NCI-H1417 (cell line): ENCODE results near the gene VWA5A.
A peak's percentile ranks its signal among the peaks of the same experiment; 100 is the strongest.
"Not testable (repeated sequence)": the region's sequence is repeated elsewhere in the genome, so short reads cannot be mapped to it uniquely, and the experiment has no call there.

ENCODE experiments used
- DNase-seq, 3 experiments: peaks; one replicate each; lab custom pipeline; 2025; lab: John Stamatoyannopoulos, UW

Gene VWA5A

DNA sequence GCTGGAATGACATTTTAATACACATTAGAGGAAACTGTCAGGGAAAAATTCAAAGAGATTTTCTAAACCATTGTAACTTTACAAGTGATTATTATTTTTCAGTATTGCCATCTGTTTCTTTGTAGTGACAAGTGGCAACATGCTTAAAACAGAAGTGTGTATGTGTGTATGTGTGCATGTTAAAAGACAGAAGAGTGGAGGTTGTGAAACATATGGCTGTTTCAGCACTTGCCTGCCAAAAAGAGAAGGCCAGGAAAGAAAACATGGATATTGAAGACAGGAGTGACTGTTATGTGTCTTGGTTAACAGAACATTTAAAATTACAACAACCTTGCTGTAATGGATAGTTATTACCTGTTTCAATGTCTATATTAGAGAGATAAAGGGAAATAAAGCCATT is 24.3 kb upstream of the VWA5A start:
- no peak for DNase-seq

DNA sequence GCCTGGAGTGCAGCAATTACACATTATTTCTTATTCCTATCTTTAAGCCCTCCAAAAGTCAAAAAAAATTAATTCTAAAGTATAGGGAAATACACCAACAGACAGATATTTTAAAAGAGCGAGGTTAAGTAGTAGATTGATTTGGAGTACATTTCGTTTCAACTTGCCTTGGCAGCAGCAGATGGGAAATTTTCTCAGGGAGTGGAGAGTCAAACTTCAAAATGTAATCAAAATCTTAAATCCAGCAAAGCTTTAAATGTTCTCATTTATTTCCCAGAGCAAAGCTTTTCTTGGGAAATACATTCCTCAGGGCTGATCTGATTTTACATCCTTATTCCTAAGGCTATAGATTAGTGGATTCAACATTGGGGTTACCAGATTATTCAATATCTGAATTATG is 21.9 kb upstream of the VWA5A start:
- no peak for DNase-seq

DNA sequence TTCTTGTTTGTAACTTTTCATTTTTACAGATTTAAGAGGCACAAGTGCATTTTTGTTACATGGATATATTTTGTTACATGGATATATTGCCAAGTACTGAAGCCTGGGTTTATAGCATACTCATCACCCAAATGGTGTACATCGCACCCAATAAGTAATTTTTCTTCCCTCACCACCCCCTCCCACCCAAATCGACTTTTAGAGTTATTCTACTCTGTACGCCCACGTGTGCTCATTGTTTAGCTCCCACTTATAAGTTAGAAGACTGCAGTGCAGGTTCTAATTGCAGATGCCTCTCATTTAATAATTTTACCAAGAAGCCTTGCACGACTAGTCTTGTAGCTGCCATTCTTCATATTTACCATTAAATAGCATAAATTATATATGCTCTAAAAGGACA is 20.5 kb upstream of the VWA5A start:
- no peak for DNase-seq

DNA sequence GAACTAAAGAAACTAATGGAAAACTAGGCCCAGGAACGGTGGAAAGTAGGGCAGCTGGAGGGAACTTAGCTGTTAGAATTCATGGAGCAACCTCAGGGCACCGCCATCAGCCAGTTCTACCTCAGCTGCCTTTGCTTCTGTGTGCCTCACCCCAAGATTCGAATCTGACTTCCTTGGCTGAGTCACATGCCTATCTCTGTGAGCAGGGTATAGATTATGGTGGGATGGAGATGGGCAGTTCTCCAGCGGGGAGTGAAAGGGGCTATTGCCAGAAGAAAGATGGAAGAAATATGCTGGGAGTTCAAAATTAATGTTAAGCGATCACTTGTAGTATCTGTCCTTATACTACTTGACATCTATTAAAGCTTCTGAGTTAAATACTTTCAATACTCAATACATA is 18.9 kb upstream of the VWA5A start:
- DNase-seq = no peak

DNA sequence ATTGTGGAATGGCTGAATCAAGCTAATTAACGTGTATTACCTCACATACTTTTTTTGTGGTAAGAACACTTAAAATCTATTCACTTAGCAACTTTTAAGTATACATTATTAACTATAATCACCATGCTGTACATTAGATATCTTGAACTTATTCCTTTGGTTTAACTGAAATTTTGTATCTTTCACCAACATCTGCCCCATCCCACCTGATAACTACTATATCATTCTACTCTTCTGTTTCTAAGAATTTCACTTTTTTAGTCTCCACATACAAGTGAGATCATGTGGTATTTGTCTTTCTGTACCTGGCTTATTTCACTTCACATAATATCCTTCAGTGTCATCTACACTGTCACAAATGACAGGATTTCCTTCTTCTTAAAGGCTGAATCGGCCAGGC is 17.1 kb upstream of the VWA5A start:
- no peak for DNase-seq

DNA sequence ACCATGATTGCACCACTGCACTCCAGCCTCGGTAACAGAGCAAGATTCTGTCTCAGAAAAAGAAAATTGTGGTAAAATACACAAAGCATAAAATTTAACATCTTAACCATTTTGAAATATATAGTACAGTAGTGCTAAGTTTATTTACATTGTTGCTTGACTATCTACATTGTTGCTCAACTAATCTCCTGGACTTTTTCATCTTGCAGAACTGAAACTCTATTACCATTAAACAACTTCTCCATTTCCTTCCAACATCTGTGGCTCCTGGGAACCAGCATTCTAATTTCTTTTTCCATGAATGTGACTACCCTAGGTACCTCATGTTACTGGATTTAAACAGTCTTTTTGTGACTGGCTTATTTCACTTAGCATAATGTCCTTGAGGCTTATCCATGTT is 13.5 kb upstream of the VWA5A start:
- no peak for DNase-seq

DNA sequence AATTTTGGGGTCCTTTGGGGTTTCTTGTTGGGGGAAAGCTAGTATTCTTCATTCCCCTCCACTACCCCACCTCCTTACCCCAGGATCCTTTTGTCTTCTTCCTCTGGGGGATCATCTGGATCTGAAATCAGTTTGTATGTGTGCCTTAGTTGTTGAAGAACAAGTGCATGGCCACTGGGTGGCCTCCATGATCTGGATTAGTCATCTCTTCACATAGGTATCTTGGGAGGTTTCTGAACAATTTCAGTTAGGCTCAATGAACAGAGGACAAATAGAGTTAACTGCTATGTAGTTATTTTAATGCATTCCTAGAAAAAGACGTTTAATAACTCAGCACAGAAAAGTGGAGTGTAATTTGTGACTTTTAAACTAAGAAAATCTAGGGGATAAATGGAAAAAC is 7.1 kb upstream of the VWA5A start:
- peak in 2 of 3 experiments; percentile 46 to 82 for DNase-seq

DNA sequence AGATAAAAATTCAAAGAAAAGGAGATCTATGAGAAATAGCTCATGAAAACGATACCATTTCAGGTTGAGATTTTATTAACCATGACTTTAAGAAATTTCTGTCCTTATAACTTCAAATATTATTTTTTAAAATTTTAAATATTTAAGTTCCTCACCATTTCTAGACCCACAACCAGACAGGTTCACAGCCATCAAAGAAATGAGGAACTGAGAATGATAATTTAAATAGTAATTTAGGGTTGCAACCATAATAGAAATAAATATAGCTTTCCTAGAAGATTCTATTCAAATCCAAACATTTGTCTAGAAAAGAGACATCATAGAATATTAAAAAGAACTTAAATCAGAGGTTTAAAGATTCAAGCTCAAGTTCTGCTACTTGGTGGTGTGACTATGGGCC is 5.9 kb upstream of the VWA5A start:
- DNase-seq = no peak

DNA sequence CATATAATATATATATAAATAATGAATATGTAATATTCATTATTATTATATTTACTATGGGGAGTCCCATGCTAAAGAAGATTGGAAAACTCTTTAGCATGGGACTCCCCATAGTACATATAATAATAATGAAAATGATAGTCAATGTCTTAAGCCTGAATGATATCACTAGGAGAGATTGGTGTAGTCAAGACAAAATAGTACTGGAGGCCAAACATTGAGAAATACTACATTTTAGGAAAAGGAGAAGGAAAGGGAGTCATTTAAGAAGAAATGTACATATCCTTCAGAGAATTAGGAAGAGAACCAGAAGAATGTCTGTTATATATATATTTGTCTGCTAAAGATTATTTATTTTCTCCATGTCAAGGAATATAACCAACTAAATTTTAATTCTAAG is 5.0 kb upstream of the VWA5A start:
- no peak for DNase-seq

DNA sequence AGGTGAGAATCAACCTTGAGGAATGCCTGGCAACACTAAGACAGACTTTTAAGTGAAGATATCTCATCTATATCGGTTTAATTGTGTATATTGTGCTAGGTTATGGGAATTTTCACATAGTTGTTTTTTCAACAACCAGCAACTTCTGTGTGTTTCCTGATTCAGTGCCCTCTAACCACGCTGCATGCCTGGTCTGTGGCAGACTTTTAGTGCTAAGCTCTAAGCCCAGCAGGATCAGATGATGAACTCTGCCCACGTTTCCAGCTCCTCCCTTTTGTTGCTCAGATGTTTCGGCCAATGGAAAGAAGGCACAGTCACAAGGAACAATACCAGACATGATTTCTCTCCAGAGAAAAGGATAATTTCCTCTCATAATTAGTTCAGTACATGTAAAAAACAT is 1.4 kb upstream of the VWA5A start:
- no peak for DNase-seq

DNA sequence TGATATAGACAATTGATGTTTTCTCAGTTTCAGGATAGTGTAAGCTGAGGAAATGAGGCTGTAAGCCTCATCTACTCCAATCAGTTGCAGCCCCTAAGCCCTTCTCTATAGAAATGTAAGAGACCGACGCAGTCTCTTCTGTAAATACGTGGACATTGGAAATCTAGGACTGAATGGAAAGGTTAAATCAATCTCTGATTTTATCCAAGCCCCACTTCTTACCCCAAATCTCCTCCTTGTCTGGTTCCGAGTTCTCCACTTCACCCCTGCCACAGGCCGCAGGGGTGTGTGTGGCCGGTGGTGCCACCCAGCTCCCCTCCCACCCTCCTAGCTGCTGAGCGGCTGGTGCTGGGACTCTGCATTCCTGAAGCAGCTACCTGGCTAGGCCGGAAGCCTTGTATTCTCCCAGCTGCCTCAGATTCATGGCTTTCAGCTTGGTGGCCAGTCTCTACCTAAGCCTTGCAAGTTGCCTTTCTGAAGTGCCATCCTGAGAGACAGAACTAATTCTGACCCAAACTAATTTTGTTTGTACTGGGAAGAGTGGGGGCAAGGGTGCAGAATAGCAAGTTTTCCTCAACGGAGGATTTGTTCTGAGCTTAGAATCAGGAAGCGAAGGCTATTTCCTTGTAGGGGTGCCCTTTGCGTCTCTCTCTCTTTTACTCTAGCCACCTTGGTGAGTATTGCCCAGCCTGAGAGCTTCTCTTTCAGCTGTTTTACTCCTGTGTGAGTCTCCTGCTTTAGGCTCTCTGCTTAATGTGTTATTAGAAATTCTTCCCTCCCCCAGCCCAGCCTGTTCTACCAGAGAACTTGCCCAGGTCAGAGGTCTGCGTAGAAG is 749 bp downstream of the VWA5A start:
- peak in 2 of 3 experiments; percentile 53 to 71 for DNase-seq

DNA sequence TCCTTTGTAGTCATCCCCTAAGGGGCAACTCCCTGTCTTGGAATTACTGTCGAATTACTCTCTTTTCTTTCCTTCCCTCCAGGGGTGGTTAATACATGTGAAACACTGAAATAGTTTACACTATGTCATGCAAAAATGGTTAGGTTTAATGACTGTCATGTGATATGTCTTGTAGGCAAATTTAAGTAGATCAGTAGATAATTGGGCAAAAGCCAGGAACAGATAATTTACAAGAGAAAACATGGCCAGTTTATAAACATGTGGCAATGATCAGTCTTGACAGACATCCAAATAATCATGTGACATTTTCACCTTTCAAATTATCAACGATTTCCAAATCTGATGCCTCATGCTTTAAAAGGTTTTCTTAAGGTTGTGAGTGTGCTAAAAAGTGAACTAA is 3.9 kb downstream of the VWA5A start:
- no peak for DNase-seq

DNA sequence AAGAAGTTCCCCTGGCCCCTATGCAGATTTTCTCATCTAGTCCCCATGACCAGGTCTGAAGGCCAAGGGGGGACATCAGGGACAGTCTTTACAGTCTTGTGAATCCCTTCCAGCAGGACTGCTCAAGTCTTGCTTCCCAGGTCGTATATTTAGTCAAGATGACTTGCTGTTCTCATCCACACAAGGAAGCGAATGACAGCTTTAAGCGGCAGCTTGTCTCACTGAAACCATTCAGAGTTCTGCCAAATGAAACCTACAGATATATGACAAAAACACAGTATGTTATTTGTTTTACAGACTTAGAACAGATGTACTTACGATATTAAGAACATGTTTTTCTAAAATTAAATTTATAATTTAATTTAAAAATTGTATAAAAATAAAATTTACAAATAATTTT is 5.6 kb downstream of the VWA5A start:
- DNase-seq = no peak

DNA sequence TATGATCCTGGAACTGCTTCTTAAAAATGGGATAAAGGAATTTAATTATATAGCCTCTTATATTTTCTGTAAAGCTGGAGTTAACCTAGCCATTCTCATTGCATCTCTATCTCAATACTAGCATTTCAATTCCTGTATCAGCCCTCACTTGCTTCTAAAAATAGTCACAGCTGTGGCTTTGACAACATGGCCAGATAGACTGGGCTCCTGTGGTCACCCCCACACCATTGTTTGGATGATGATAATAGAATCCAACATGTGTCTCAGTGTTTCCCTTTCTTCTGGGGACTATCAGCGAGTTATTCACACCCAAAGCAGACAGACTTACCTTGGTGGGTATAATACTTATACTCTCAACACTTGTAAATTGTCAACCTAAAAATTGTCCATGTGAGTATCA is 6.9 kb downstream of the VWA5A start:
- no peak for DNase-seq

DNA sequence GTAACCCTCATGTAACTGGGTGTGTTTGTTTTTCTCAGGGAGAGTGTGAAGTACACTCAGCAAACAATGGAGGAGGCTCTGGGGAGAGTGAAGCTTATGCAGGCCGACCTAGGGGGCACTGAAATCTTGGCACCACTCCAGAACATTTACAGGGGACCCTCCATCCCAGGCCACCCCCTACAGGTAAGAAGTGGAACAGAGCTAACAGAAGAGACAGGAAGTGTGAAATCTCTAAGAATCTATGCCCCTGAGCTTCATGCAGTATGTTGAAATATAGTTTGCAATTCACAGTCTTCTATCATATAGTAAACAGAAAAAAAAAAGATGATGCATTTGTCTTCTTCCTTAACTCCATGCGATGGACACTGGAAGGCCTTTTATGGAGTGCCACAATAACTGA is 8.4 kb downstream of the VWA5A start:
- DNase-seq = peak in 2 of 3 experiments; percentile 36 to 76

DNA sequence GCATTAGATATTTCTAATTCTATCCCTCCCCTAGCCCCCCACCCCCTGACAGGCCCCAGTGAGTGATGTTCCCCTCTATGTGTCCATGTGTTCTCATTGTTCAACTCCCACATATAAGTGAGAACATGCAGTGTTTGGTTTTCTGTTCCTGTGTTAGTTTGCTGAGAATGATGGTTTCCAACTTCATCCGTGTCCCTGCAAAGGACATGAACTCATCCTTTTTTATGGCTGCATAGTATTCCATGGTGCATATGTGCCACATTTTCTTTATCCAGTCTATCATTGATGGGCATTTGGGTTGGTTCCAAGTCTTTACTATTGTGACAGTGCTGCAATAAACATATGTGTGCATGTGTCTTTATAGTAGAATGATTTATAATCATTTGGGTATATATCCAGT is 11.9 kb downstream of the VWA5A start:
- not testable (repeated sequence) for DNase-seq

DNA sequence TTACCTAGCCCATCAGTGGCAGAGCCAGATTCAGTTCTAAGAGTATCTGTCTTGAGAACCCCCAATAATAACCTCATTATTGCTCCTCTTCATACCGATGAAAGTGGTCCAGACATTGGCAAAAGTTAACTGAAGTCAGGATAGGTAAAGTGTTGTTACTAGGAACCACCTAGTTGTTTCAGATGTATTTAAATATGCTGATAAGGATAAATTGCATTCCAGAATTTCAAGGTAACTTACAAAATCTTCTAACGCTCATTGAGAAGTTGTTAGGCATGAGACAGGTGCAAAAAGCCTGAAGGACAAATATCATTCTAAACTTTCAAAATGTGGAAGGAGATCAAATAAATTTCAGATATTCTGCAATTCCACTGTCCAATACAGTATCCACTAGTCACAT is 27.8 kb downstream of the VWA5A start:
- DNase-seq = no peak

DNA sequence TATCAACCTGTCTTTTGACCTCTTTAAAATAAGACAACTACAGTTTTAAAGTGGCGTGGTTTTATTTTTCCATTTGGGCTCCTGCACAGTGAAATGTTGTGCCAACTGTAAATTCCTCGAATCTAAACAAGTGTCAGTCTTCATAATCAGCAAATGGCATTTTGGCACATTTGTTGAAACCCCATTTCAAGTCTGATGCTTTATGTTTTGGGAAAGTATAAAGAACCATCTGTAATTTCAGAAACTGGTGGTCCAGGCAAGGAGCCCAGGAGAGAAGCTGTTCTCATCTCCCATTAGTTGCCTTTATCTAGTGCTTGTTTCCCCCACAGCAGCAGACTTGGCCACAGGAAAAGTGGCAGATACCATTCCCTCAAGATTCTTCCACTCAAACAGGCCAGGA is 32.7 kb downstream of the VWA5A start:
- DNase-seq = no peak

DNA sequence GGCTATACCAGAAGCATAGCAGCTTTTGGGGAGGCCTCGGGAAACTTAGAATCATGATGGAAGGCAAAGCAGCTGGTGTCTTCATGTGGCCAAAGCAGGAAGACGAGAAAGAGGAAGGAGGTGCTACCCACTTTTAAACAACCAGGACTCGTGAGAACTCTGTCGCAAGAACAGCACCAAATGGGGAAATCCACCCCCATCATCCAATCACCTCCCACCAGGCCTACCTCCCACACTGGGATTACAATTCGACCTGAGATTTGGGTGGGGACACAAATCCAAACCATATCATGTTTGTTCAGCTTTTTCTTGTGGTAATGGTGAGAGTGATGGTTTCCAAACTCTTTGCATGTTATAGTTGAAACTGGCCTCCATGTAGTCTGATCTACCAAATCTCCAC is 35.4 kb downstream of the VWA5A start:
- DNase-seq = no peak

DNA sequence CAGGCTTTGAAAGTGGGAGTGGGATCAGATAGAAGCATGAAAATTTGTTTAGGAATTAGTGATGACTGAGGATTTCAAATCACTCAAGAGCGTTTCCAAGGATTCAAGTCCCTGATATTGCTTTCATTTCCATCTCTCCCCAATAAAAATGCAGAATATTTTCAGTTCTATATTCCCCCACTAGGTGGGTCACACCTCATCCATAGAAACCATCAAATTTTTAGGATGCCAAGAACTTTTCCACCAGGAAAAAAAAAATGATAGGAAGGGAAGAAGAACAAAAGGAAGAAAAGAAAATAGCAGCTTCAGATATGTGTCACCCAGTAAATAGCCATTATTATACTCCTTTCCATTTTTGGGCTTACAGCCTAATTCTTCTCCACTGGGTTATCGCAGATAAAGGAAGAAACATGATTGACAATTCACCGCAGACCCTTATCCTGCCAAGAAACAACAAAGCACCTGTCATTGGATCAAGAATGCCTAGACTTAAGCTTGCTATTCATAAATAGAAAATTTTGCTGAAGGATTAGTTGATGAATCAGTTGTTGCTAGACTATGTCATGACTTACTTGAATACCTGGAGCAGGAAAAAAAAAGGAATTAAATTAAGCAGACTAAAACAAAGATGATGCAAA is 37.6 kb downstream of the VWA5A start:
- no peak for DNase-seq

DNA sequence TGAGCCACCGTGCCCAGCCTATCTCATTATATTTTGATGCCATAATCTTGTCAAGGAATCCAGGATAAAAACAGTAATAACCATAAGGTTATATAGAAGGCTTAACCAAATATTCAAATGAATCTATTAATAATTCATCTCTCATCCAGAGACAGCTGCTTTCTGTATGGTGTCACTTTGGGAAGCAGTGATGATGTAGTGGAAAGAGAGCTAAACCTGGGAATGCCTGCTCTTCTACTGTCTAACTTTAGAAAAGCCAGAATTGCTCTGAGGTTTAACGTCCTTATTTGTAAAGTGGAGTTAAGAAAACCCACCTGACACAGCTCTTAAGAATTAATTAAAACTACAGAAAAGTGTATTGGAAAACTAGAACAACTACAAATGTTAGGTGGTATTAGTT is 38.6 kb downstream of the VWA5A start:
- no peak for DNase-seq

DNA sequence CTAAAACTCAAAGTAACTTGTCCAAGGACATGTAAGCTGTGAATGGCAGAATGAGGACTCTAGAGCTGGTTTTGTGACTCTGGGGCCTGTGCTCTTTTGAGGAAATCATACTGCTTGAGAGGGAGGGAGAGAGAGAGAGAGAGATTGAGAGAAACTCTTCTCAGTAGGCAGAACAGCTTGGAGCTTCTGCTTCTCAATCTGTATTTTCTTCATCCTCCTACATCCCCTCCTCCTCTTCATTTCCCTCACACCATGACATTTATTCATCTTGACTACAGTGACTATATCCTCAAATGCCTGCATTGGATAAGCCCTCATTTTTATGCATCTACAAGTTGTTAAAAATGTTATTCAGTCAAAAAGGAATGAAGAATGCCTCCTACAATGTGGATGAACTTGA is 44.2 kb downstream of the VWA5A start:
- no peak for DNase-seq

DNA sequence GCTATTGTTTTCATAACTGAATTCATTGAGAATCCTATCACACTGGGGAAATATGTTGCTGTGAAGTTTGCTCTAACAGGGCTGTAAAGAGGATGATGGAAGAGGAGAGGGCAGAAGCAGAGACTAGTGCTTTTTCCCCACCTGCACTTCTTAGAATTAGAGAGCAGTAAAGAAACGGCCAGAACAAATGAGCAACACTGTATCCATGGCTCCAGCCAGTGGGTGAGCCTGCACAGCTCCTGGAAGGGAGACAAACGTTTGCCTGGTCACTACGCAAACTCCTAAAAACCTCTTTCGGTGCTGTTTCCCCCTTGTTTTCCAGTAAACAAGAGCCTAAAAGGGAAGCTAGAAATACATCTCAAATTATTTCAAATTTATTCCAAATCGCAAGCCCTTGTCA is 45.7 kb downstream of the VWA5A start:
- DNase-seq = no peak

DNA sequence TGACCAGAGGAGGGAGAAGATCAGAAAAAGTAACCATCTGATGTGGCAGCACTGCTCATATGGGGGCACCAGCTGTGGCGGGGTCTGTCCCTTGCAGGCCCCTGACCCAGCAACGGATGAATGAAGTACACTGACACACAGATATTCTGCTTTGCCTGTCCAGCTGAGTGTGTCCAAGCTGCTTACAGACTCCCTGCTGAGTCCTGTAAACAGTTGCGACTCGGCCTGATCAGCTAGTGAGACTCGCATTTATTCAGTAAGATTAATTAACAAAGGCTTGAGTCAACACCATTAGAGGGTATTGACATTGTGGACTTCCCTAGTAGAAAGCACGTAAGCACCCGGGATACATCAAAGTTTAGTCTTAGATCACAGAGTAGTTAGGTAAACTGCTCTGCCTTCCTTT is 52.6 kb downstream of the VWA5A start:
- peak in 2 of 3 experiments; percentile 73 to 96 for DNase-seq
